Measurements from ENCODE around the gene HSPB6.

HSPB6 gene

GRCh38 chr19:35782589-35782988, 25.8 kb upstream of the HSPB6 start:
- in situ Hi-C loops (cut with HindIII; ENCODE audit: low pct_unique_long_range_greater_than_20kb, low sequenced_read_pairs) = no loop called here
- TF ChIP-seq JUND (IDR thresholded peaks at IDR 0.05; ENCODE audit: low read depth) = no peak

GRCh38 chr19:35781650-35782049, 24.8 kb upstream of the HSPB6 start:
- DNase-seq (ENCODE audit: low read depth in 1 of 2, low spot score in 1 of 2) = no peak
- no peak for TF ChIP-seq JUND (IDR thresholded peaks at IDR 0.05; ENCODE audit: low read depth)
- in situ Hi-C loops (cut with HindIII; ENCODE audit: low pct_unique_long_range_greater_than_20kb, low sequenced_read_pairs) = no loop called here

More at GRCh38 chr19:35782589-35782988, 25.8 kb upstream of the HSPB6 start:
- DNase-seq (ENCODE audit: low read depth in 1 of 2, low spot score in 1 of 2) = no peak

- in situ Hi-C loops (cut with HindIII; ENCODE audit: low pct_unique_long_range_greater_than_20kb, low sequenced_read_pairs) = no loop called here
- no peak for DNase-seq (ENCODE audit: low read depth in 1 of 2, low spot score in 1 of 2)
These were observed 23.9 kb upstream of the HSPB6 start for GRCh38 chr19:35780717-35781116.

GRCh38 chr19:35780058-35780457, 23.2 kb upstream of the HSPB6 start:
- no peak for TF ChIP-seq JUND (IDR thresholded peaks at IDR 0.05; ENCODE audit: low read depth)
- in situ Hi-C loops (cut with HindIII; ENCODE audit: low pct_unique_long_range_greater_than_20kb, low sequenced_read_pairs) = no loop called here
- no peak for DNase-seq (ENCODE audit: low read depth in 1 of 2, low spot score in 1 of 2)

More at GRCh38 chr19:35780717-35781116, 23.9 kb upstream of the HSPB6 start:
- TF ChIP-seq JUND (IDR thresholded peaks at IDR 0.05; ENCODE audit: low read depth) = no peak

GRCh38 chr19:35779033-35779432, 22.2 kb upstream of the HSPB6 start:
- TF ChIP-seq JUND (IDR thresholded peaks at IDR 0.05; ENCODE audit: low read depth) = no peak

GRCh38 chr19:35777961-35778360, 21.1 kb upstream of the HSPB6 start:
- in situ Hi-C loops (cut with HindIII; ENCODE audit: low pct_unique_long_range_greater_than_20kb, low sequenced_read_pairs) = no loop called here
- TF ChIP-seq JUND (IDR thresholded peaks at IDR 0.05; ENCODE audit: low read depth) = no peak
- DNase-seq (ENCODE audit: low read depth in 1 of 2, low spot score in 1 of 2) = no peak

More at GRCh38 chr19:35779033-35779432, 22.2 kb upstream of the HSPB6 start:
- no peak for DNase-seq (ENCODE audit: low read depth in 1 of 2, low spot score in 1 of 2)
- in situ Hi-C loops (cut with HindIII; ENCODE audit: low pct_unique_long_range_greater_than_20kb, low sequenced_read_pairs) = no loop called here

GRCh38 chr19:35777086-35777841, 20.4 kb upstream of the HSPB6 start:
- in situ Hi-C loops (cut with HindIII; ENCODE audit: low pct_unique_long_range_greater_than_20kb, low sequenced_read_pairs) = no loop called here
- TF ChIP-seq JUND (IDR thresholded peaks at IDR 0.05; ENCODE audit: low read depth) = no peak
- no peak for DNase-seq (ENCODE audit: low read depth in 1 of 2, low spot score in 1 of 2)

GRCh38 chr19:35776102-35776788, 19.4 kb upstream of the HSPB6 start:
- TF ChIP-seq JUND (IDR thresholded peaks at IDR 0.05; ENCODE audit: low read depth) = no peak
- in situ Hi-C loops (cut with HindIII; ENCODE audit: low pct_unique_long_range_greater_than_20kb, low sequenced_read_pairs) = no loop called here
- DNase-seq (ENCODE audit: low read depth in 1 of 2, low spot score in 1 of 2) = no peak

- TF ChIP-seq JUND (IDR thresholded peaks at IDR 0.05; ENCODE audit: low read depth) = no peak
- in situ Hi-C loops (cut with HindIII; ENCODE audit: low pct_unique_long_range_greater_than_20kb, low sequenced_read_pairs) = no loop called here
- DNase-seq (ENCODE audit: low read depth in 1 of 2, low spot score in 1 of 2) = peak; percentile 84 to 97
These were observed 18.7 kb upstream of the HSPB6 start, which contains the start of gene ARHGAP33 for GRCh38 chr19:35775298-35776101. Gene ARHGAP33, plus strand, starts transcription at chr19:35775564. Its CDS starts 95 bp downstream, at chr19:35775659.

GRCh38 chr19:35775046-35775297, 18.1 kb upstream of the HSPB6 start:
- TF ChIP-seq JUND (IDR thresholded peaks at IDR 0.05; ENCODE audit: low read depth) = no peak
- in situ Hi-C loops (cut with HindIII; ENCODE audit: low pct_unique_long_range_greater_than_20kb, low sequenced_read_pairs) = no loop called here
- no peak for DNase-seq (ENCODE audit: low read depth in 1 of 2, low spot score in 1 of 2)

GRCh38 chr19:35774274-35775045, 17.6 kb upstream of the HSPB6 start:
- DNase-seq (ENCODE audit: low read depth in 1 of 2, low spot score in 1 of 2) = peak in 1 of 2 experiments; percentile 18
- TF ChIP-seq JUND (IDR thresholded peaks at IDR 0.05; ENCODE audit: low read depth) = no peak
- in situ Hi-C loops (cut with HindIII; ENCODE audit: low pct_unique_long_range_greater_than_20kb, low sequenced_read_pairs) = no loop called here
